NT2/D1 (cell line): ENCODE measurements around the gene CFL1.
"Not testable (repeated sequence)": the region's sequence is repeated elsewhere in the genome, so short reads cannot be mapped to it uniquely, and the experiment has no call there.

Experiments
- DNase-seq: peaks from one replicate; pipeline ENCODE4 v3.0.0-alpha.2; 2011; ENCODE audit warnings: low read depth, low spot score
- H3K27me3 ChIP-seq: 2 replicates; pipeline ENCODE4 v1.6.0; 2011; ENCODE audit warnings: mild to moderate bottlenecking; ENCODE audit not compliant: insufficient read length, insufficient read depth
- H3K36me3 ChIP-seq: 2 replicates; pipeline ENCODE4 v1.6.1; 2011; ENCODE audit warnings: mild to moderate bottlenecking, low read length, mixed read lengths; ENCODE audit not compliant: insufficient read depth, insufficient read length
- H3K4me1 ChIP-seq: 2 replicates; pipeline ENCODE4 v1.5.1; 2011; ENCODE audit not compliant: insufficient read depth, insufficient read length
- H3K4me3 ChIP-seq: 2 replicates; pipeline ENCODE4 v1.5.1; 2011; ENCODE audit warnings: low read depth; ENCODE audit not compliant: insufficient read length
- H3K9ac ChIP-seq: 2 replicates; pipeline ENCODE4 v1.6.0; 2011; ENCODE audit warnings: low read depth; ENCODE audit not compliant: insufficient read length
- H3K9me3 ChIP-seq: 2 replicates; pipeline ENCODE4 v1.5.1; 2011; ENCODE audit warnings: mild to moderate bottlenecking, low read length; ENCODE audit not compliant: insufficient read depth
- SUZ12 ChIP-seq: IDR thresholded peaks from 2 replicates; pipeline ENCODE4 v1.6.1; 2011; ENCODE audit not compliant: insufficient read length, insufficient read depth; ENCODE audit errors: extremely low read depth
- YY1 ChIP-seq: IDR thresholded peaks from 2 replicates; pipeline ENCODE4 v1.6.1; 2011; ENCODE audit not compliant: insufficient read length, insufficient read depth
- ZNF274 ChIP-seq: IDR thresholded peaks from 2 replicates; pipeline ENCODE4 v1.6.1; 2011; ENCODE audit warnings: mild to moderate bottlenecking, low read depth, low read length

CFL1 gene

DNA sequence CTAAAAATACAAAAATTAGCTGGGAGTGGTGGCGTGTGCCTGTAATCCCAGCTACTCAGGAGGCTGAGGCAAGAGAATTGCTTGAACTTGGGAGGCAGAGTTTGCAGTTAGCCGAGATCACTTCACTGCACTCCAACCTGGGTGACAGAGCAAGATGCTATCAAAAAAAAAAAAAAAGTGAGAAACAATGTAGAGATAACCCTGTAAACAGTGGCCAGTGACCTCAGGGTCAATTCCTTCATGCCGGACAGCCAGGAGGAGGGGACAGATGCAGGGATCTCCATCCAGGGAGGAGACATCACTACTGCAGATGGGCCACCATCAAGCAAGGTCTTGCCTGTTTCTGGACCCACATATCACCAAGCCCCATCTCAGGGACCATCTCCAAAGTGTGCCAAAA, 10.2 kb downstream of the CFL1 start:
- Histone ChIP-seq H3K4me3 (no peak overlapping the region), H3K4me1 (peaks cover 5% of the 10 kb centered on the region), H3K9me3 (peaks cover 19% of the 10 kb centered on the region; the same call in 1 of the 2 replicates), H3K9ac (no peak overlapping the region), H3K36me3 (peaks cover 18% of the 10 kb centered on the region), H3K27me3 (no peaks in the 10 kb centered on the region)
- no peak for DNase-seq
- no peak for TF ChIP-seq YY1
- no peak for TF ChIP-seq SUZ12
- no peak for TF ChIP-seq ZNF274

DNA sequence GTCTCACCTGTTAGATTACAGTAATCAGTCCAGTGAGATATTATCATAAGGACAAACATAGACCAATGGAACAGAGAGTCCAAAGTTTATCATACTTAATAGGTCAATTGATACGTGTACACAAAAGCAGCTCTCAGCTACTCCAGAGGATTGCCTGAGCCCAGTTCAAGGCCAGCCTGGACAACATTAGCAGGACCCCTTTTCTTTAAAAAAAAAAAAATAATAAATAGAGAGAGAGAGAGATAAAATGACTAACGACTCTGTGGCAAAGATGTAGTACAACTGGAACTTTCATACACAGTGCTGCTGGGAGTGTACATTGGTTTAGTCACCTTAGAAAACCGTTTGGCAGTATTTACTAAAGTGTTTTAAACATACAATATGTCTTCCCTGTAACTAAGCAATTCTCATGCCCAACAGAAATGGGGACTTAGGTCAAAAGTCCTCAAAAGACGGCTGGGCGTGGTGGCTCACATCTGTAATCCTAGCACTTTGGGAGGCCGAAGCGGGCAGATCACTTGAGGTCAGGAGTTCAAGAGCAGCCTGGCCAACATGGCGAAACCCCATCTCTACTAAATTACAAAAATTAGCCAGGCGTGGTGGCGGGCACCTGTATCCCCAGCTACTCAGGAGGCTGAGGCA, 13.6 kb downstream of the CFL1 start:
- Histone ChIP-seq H3K4me1 (peaks cover 2% of the 10 kb centered on the region), H3K27me3 (no peaks in the 10 kb centered on the region), H3K36me3 (no peaks in the 10 kb centered on the region), H3K4me3 (no peak overlapping the region), H3K9me3 (no peaks in the 10 kb centered on the region), H3K9ac (no peak overlapping the region)
- DNase-seq, result no peak
- TF ChIP-seq SUZ12, result no peak
- TF ChIP-seq YY1, result no peak
- TF ChIP-seq ZNF274, result no peak

DNA sequence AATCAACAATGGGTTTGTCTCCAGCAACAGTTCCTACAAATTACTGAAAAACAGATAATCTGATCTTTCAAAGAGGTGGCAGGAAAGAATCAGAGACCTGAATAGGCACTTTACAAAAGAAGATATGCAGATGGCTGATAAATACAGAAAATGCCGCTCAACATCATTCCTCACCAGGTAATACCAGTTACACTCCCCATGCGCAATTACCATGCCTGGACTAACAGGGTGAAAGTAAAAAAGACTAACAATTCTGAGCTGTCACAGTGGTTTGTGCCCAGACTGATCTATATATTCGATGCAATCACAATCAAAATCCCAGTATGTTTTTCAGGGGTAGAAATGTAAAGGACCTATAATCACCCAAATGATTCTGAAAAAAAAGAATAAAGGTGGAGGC, 14.2 kb downstream of the CFL1 start:
- no peaks in the 10 kb centered on the region for H3K36me3 ChIP-seq
- H3K9ac ChIP-seq, result no peak overlapping the region
- H3K27me3 ChIP-seq, result no peaks in the 10 kb centered on the region
- H3K4me3 ChIP-seq, result no peak overlapping the region
- H3K4me1 ChIP-seq, result no peaks in the 10 kb centered on the region
- no peaks in the 10 kb centered on the region for H3K9me3 ChIP-seq
- DNase-seq, result no peak
- TF ChIP-seq SUZ12, result no peak
- TF ChIP-seq YY1, result no peak
- no peak for TF ChIP-seq ZNF274

DNA sequence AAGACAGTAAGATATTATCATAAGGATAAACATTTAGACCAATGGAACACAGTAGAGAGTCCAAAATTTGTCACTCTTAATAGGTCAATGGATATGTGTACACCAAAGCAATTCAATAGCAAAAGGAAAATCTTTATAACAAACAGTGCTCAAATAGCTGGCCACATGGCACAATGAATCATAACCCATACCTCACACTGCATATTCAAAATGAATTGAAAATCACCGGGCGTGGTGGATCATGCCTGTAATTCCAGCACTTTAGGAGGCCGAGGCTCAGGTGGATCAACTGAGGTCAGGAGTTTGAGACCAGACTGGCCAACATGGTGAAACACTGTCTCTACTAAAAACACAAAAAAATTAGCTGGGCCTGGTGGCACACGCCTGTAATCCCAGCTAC, 15.8 kb downstream of the CFL1 start:
- Histone ChIP-seq H3K4me1 (no peaks in the 10 kb centered on the region), H3K36me3 (no peaks in the 10 kb centered on the region), H3K9me3 (no peaks in the 10 kb centered on the region), H3K4me3 (no peak overlapping the region), H3K27me3 (no peaks in the 10 kb centered on the region), H3K9ac (no peak overlapping the region)
- TF ChIP-seq SUZ12 (no peak), ZNF274 (no peak), YY1 (no peak)
- DNase-seq, result no peak

DNA sequence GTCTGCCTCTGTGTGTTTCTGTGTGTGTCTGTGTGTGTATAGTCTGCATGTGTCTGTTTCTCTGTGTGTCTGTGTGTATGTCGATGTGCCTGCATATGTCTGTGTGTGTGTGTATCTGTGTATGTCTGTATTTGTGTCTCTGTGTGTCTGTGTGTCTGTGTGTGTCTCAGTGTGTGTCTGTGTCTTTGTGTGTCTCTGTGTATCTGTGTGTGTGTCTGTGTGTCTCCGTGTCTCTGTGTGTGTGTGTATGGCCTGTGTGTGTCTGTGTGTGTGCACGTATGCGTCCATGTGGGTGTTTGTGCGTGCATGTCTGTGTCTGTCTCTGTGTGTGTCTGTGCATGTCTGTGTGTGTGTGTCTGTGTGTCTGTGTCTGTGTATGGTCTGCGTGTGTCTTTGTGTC, 23.8 kb downstream of the CFL1 start:
- peaks cover 4% of the 10 kb centered on the region for H3K27me3 ChIP-seq
- H3K4me1 ChIP-seq, result peaks cover 6% of the 10 kb centered on the region
- H3K9me3 ChIP-seq, result peaks cover 6% of the 10 kb centered on the region; the same call in 1 of the 2 replicates
- peak overlapping the region; percentile 66 for H3K4me3 ChIP-seq
- DNase-seq, result no peak
- no peaks in the 10 kb centered on the region for H3K36me3 ChIP-seq
- TF ChIP-seq YY1 (no peak), SUZ12 (no peak)
- peak overlapping the region; percentile 69 for H3K9ac ChIP-seq

DNA sequence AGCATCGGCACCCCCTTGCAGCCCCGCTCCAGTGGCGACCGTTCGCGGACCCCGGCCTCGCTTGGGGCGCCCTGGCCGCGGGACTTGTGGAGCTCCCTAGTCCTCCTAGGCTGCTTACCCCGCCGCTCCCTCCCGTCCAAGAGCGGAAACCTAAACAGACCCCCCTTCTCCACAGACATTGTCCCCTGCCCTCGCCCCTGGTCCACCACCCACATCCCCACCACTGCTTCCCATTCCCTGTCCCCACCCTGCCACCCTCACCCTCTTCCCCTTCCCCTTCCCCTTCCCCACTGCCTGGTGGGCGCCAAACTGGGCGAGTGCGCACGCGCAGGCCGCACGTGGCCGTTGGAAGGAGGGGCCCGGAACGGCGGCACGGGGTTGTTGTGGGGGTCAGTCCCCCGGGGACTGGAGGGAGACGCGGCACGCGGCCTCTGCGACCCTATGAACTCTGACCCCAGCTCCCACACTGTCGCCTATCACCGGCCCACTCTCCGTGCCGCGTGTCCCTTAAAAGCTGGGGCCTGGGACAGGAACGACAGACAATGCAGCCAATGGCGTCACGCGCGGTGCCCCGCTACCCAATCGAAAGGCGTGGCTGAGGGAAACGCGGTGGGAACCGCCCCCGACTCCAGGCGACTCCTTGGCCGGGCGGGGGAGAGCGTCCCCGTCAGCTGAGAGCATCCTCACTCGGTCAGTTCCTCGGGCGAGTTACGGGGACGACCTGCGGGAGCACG, 24.5 kb downstream of the CFL1 start, which contains the start of gene SNX32:
SNX32 (plus strand) TSS at position 667 of the 734 bp plus-strand sequence. CDS start 103 bp downstream, outside the sequence.
- peaks cover 4% of the 10 kb centered on the region for H3K27me3 ChIP-seq
- peak within 1 kb of the TSS; percentile 66 for H3K4me3 ChIP-seq
- peaks cover 6% of the 10 kb centered on the region for H3K4me1 ChIP-seq
- H3K36me3 ChIP-seq, result no peaks in the 10 kb centered on the region
- H3K9ac ChIP-seq, result peak within 1 kb of the TSS; percentile 80
- DNase-seq, result peak; percentile 91
- H3K9me3 ChIP-seq, result peaks cover 6% of the 10 kb centered on the region; the same call in 1 of the 2 replicates
- TF ChIP-seq YY1 (no peak), SUZ12 (no peak), ZNF274 (no peak)

DNA sequence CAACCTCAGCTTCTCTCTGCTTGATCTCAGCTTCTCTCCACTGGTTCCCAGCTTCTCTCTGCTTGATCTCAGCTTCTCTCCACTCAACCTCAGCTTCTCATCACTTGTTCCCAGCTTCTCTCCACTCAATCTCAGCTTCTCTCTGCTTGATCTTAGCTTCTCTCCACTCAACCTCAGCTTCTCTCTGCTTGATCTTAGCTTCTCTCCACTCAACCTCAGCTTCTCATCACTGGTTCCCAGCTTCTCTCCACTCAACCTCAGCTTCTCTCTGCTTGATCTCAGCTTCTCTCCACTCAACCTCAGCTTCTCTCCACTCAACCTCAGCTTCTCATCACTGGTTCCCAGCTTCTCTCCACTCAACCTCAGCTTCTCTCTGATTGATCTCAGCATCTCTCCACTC, 25.7 kb downstream of the CFL1 start:
- not testable (repeated sequence) for H3K9me3 ChIP-seq, H3K27me3 ChIP-seq

More for the DNA sequence above, 25.7 kb downstream of the CFL1 start:
- not testable (repeated sequence) for H3K4me1 ChIP-seq, H3K36me3 ChIP-seq, H3K9ac ChIP-seq, DNase-seq, H3K4me3 ChIP-seq
